Measurements from ENCODE around the gene PLCB1.
"Not testable (repeated sequence)": the region's sequence is repeated elsewhere in the genome, so short reads cannot be mapped to it uniquely, and the experiment has no call there.

PLCB1 gene

DNA sequence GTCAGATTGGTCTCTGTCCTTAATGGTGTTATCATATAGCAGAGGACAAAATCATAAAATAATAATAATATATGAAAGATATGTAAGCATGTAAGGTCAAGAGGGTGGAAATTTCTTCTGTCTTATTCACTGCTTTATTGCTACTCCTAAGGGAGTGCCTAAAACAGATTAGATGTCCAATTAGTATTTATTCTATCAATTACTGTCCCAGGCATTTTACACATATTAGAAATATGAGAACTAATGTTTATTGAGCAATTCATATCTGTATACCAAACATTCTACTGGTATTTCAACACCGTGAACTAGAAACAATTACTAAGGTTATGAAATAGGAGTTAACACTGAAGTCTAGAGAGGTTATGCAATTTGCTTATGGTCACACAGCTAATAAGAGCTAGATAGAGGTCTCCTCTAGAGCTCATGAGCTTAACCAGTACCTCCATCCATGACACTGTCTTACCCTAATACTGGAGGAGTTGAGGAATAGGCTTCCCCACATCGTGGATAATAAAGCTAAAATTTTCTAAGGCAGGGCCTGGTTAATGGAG is 302.3 kb downstream of the PLCB1 start:
- no peak for DNase-seq (ENCODE audit: extremely low read depth, insufficient read length)
- Histone ChIP-seq H3K4me3 (replicated peaks; ENCODE audit: low read depth, low read length) (no peak overlapping the region), H3K27me3 (replicated peaks; ENCODE audit: control insufficient read depth, insufficient read depth, low read length) (no peaks in the 10 kb centered on the region), H3K36me3 (ENCODE audit: control insufficient read depth, insufficient read depth, low read length) (no peaks in the 10 kb centered on the region)
- TF ChIP-seq CTCF (IDR thresholded peaks at IDR 0.05; ENCODE audit: insufficient read depth, low read length, poor library complexity, severe bottlenecking) = no peak

GRCh38 chr20:8435285-8436035 is 303.4 kb downstream of the PLCB1 start:
- Histone ChIP-seq H3K36me3 (ENCODE audit: control insufficient read depth, insufficient read depth, low read length) (no peaks in the 10 kb centered on the region), H3K27me3 (replicated peaks; ENCODE audit: control insufficient read depth, insufficient read depth, low read length) (no peaks in the 10 kb centered on the region), H3K4me3 (replicated peaks; ENCODE audit: low read depth, low read length) (no peak overlapping the region)
- no peak for TF ChIP-seq CTCF (IDR thresholded peaks at IDR 0.05; ENCODE audit: insufficient read depth, low read length, poor library complexity, severe bottlenecking)
- DNase-seq (ENCODE audit: extremely low read depth, insufficient read length) = no peak

DNA sequence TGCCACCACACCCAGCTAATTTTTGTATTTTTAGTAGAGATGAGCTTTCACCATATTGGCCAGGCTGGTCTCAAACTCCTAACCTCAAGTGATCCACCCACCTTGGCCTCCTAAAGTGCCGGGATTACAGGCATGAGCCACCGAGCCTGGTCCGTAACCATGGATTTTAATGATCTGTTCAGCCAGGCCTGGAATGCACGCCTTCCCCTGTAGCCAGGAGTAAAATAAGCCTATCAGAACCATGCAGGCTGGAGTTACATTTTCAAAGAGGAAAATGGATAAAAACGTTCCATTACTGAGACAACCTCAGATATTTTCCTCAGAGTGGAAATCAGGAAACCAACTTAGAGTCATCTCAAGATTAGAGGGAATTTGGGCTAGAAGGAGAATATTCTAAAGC is 304.9 kb downstream of the PLCB1 start:
- not testable (repeated sequence) for H3K27me3 ChIP-seq (replicated peaks; ENCODE audit: control insufficient read depth, insufficient read depth, low read length); H3K36me3 ChIP-seq (ENCODE audit: control insufficient read depth, insufficient read depth, low read length); H3K4me3 ChIP-seq (replicated peaks; ENCODE audit: low read depth, low read length); DNase-seq (ENCODE audit: extremely low read depth, insufficient read length)

DNA sequence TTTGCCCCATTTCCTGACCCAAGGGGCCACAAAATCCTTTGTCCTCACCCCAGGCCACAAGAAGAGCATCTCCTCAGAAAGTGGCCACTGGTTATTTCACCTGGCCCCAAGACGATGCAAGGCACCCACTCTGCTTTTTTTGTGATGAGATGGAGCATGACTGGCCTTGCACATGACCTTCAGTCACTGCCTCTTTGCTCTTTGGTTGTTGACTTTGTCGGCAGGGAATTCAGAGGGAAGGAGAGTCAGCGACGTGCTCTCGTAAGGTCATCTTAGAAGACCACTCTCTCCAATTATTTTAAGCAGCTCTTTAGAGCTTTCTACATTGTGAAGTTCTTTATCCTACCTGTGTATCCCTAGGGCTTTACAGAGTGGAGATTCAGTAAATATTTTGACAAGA is 306.7 kb downstream of the PLCB1 start:
- no peaks in the 10 kb centered on the region for H3K36me3 ChIP-seq (ENCODE audit: control insufficient read depth, insufficient read depth, low read length)
- H3K27me3 ChIP-seq (replicated peaks; ENCODE audit: control insufficient read depth, insufficient read depth, low read length) = no peaks in the 10 kb centered on the region
- no peak for DNase-seq (ENCODE audit: extremely low read depth, insufficient read length)
- no peak for TF ChIP-seq CTCF (IDR thresholded peaks at IDR 0.05; ENCODE audit: insufficient read depth, low read length, poor library complexity, severe bottlenecking)
- no peak overlapping the region for H3K4me3 ChIP-seq (replicated peaks; ENCODE audit: low read depth, low read length)

- TF ChIP-seq CTCF (IDR thresholded peaks at IDR 0.05; ENCODE audit: insufficient read depth, low read length, poor library complexity, severe bottlenecking) = no peak
- no peak overlapping the region for H3K4me3 ChIP-seq (replicated peaks; ENCODE audit: low read depth, low read length)
- H3K36me3 ChIP-seq (ENCODE audit: control insufficient read depth, insufficient read depth, low read length) = no peaks in the 10 kb centered on the region
- DNase-seq (ENCODE audit: extremely low read depth, insufficient read length) = no peak
- H3K27me3 ChIP-seq (replicated peaks; ENCODE audit: control insufficient read depth, insufficient read depth, low read length) = no peaks in the 10 kb centered on the region
These were observed 311.5 kb downstream of the PLCB1 start for GRCh38 chr20:8443464-8444072.

DNA sequence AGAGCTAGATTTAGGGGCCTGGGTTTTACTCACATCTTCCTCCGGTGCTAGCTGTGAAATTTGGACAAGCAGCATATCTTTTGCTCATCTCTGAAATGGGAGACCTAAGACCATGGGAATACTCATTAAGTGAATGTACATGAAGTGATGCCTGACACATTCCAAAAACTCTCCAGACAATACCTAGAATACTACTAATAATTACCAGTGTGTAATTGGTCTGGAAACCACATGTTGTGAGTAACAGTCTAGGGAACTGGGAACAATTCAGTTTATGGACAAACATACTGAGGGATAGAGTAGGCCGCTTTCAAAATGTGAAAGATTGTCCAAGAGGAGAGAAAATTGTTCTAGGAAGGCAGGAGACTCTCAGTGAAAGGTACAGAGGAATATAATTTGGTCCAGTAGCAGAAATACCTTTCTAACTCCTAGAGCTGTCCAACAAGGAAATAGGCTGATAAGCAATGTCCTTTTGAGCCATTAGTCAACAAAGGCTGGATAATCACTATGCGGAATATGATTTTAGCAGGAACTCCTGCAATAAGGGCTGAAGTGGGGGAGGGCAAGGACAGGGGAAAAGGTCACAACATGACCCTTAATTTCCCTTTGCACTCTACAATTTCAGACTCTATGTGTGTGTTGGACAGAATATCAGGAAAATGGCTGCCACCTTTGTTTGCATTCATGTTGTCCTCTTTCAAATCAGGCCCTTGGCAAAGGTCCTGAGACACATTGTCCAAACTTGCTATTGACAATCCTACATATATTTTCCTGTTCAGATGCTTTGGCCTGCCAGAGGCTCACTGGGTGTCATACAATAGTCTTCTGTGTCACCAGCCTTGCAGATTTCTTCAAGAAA is 315.4 kb downstream of the PLCB1 start:
- H3K4me3 ChIP-seq (replicated peaks; ENCODE audit: low read depth, low read length) = no peak overlapping the region
- no peak for DNase-seq (ENCODE audit: extremely low read depth, insufficient read length)

More for the DNA sequence above, 315.4 kb downstream of the PLCB1 start:
- Histone ChIP-seq H3K27me3 (replicated peaks; ENCODE audit: control insufficient read depth, insufficient read depth, low read length) (no peaks in the 10 kb centered on the region), H3K36me3 (ENCODE audit: control insufficient read depth, insufficient read depth, low read length) (no peaks in the 10 kb centered on the region)
- TF ChIP-seq CTCF (IDR thresholded peaks at IDR 0.05; ENCODE audit: insufficient read depth, low read length, poor library complexity, severe bottlenecking) = no peak

Measured in GM06990 (cell line).